HG02610 (cell line): Measurements from ENCODE around the gene VGLL4.

Experiments
- ATAC-seq: cut with Tn5 transposase; IDR thresholded peaks from one replicate; pipeline ENCODE4 v1.9.1; 2021; ENCODE audit warnings: mild to moderate bottlenecking, moderate library complexity; ENCODE audit not compliant: unreplicated experiment

Gene VGLL4

DNA sequence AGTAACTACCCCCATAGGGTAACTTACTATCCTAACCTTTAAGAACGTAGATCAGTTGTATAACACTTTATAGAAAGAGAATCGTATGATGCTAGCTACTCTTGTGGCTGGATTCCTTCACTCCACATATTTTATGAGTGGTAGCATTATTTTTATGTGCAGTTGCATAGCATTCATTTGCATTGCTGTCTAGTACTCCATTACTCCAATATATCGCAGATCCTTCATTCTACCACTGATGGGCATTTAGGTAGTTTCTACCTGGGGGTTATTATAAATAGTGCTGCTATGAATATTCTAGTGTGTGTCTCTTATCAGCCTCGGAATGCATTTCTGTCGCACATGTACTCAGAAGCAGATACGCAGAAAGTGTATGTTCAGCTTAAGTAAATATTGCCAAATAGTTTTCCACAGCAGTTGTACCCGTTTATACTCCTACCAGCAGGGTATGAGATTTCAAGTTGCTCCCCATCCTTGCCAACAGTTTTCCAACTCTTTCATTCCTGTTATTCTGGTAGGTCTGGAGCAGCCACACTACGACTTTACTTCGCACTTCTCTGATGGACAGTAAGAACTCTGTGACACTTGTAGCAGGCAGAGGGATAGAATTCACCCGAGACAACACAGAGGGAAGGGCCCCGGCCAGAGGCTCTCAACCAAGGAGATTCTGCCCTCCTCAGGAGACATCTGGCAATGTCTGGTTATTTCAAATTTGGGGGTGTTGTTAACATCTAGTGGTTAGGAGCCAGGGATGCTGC lies 9.8 kb upstream of the VGLL4 start:
- ATAC-seq, result no peak

DNA sequence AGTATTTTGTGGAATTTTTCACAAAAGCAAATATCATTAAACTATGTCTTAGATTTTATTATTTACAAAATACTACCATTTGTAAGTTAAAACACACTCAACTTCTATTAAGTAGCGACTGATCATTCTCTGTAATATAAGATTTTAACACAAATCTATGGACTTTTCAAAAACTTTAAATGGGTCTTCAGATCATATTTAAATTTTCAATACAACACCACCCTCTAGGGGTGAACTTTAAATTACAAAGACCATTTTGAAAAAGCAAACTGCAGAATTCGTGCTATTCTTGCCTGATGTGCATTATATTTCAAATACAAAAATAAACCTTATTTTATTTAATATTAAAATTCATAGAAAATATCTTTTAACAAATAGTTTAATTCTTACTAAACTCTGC lies 8.2 kb upstream of the VGLL4 start:
- ATAC-seq, result no peak

DNA sequence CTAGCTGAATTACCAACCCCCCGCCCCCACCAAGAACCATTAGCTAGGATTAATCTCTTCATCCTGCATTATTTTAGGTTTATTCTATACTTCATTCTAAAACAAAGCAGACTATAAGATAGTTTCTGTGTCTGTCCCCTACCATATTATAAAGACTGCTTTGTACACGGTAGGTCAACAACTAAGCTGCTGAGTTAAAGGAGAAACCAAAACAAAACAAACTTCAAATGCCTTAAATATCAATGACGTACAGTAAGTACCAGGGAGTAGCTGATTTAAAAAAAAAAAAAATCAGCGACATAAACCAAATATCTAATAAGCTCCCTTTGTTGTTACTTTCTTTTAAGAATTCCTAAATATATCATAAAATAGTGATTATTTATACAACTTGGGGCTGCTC lies 7.8 kb upstream of the VGLL4 start:
- ATAC-seq, result no peak

DNA sequence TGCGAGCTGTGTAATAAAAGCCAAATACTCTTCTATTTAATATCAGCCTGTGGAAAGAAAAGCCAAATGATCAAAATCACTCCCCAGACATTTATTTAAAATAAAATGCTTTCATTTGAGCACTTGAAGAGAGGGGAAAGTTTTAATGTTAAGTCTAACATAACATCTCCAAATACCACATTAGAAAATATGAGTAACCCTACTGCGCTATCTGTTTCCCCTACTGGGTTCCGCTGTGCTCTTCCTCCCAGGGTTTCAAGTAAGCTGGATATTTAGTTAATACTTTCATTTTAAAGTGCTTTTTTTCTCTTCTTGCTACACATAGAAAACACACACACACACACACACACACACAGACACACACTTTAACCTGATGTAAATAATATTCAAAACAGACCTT lies 6.7 kb upstream of the VGLL4 start:
- ATAC-seq, result no peak

DNA sequence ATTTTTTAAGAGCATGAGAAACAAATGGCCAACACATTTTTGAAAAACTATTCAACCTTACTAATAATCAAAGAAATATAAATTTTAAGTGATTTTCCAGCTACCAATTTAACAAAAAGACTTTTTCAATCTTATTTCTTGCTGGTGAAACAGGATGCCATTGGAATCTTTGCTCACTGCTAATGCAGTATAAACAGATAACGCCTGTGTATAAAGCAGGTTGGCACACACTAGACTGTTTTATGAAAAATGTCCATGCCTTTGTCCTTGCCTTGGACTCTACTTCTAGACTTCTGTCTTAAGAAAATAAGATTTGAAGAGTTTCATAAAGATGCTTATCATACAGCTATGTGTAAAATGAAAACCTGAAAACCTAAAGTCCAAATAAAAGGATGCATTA lies 5.0 kb upstream of the VGLL4 start:
- no peak for ATAC-seq

DNA sequence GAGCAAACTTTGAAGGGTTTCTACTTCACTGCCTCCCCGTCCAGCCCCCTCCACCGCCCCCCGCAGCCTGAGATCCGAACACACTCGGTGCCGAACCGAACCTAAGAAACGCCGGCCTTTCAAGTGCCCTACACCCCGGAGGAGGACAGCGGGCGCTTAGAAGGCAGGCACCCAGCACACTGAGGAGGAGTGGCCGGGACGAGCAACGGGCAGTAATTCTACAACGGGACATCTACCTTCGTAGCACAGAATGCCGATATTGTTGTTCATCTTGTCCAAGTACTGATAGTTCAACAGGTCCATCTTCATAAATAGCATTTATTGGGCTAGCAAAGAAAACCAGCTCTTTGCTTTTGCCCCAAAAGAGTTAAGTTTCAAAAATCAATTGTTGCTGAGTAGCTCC lies 513 bp downstream of the VGLL4 start:
- ATAC-seq, result no peak

DNA sequence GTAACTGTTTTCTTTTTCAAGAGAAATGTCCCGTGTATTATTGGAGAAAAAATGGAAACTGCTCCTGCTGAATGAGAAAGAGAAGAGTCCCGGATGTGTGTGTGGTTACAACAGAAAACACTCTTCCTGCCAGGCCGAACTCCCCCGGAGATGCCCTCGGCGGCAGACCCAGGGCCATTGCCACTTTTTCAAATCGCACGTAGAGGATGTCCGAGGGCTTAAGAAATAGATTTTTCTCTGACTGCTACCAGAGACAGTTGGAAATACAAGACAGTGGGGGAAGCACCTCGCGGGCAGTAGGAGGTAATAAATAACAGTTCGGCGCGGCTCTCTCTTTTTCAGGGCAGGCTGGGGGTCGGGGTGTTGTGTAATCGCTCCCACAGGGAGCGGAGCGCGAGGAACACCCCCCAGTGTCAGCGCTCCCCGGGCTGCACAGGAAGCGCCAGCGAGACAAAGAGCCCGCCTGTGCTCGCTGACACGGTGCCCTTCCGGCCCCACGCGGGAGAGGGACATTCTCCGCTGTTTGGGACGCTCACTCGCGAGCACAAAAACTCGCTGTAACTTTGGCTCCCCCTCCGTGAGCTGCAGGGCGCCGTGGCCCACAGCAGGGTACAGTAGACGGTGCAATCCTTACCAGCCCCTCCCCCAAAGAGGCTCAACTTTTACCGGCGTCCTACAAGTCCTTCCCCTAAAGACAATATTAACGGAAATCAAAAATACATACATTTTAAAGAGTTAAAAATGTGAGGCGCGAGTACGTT lies 1.1 kb downstream of the VGLL4 start:
- ATAC-seq, result peak; percentile 58

DNA sequence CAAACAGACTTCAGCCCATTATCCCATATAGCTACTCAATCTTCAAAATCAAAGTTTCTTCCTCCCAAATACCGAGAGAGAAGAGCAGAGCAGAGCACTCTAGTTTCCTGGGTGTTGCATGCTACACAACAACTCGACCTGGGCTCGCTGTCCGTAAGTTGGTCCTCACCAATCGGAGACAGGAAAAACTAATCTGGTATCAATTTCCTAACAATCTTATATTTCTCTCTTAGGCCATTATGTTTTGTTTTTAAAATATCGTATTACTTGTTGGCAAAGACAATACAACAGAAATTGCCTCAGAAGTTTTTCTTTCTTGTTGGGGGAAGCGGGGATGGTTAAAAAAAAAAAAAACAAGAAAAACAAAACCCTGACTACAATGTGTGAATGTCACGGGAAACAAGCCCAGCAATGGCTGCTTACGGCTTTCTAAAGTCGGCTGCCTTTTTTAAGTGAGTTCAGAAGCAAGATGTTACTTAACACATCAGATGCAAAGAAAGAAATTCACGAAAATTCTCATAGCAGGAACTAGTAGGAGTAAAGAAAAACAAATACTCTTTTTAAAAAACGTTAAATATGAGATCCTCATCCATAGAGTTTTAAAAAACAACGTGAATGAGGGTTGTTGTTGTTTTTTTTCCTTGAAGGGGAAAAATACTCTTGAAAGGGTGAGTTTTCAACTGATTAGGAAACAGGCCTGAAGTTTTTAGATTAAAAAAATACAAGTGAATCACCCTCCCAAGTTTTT lies 1.9 kb downstream of the VGLL4 start:
- ATAC-seq, result no peak

DNA sequence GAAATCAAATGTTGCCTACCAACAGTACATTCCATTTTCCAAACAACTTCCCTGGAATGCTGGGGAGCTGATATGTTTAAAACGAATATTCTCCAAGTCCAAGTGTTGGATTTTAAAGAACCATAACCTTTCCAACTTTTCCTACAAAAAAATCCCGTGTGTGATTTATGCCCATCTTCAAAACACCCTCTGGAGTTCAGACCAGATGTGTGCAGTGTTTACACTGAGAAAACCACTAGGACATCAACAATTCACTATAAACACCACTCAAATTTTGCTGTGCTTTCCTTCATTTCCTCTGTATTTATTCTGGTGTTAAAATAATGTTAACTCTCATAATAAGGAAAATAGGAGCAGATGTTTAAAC lies 2.4 kb downstream of the VGLL4 start:
- ATAC-seq, result no peak

DNA sequence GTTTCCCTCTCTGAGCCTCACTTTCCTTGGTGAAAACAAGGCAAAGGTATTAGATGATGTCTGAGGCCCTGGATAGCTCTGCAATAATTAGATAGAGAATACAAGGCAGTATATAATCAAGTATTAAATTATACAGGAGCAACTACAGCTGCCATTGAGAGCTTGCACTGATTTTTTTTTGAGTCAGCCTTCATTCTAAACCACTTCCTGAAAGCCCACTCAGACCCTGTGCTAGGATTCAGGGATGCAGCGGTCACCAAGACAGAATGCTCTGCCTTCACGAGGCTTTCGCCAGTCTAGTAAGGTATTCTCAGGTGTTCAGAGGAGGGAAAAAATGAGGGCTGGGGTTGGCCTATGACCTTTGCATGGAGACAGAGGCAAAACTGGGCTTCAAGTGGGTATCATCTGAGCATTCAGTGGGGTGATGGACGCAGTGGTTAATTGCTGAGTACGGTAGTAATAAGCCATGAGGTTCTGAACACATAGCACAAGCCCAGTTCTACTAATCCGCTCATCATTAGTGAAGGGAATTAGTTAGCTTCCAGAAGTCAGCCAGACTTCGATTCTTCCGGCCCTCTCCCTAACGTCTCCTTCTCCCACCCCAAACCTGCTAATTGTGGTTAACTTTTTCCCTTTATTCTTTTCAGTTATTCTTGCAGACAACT lies 3.6 kb downstream of the VGLL4 start:
- no peak for ATAC-seq

DNA sequence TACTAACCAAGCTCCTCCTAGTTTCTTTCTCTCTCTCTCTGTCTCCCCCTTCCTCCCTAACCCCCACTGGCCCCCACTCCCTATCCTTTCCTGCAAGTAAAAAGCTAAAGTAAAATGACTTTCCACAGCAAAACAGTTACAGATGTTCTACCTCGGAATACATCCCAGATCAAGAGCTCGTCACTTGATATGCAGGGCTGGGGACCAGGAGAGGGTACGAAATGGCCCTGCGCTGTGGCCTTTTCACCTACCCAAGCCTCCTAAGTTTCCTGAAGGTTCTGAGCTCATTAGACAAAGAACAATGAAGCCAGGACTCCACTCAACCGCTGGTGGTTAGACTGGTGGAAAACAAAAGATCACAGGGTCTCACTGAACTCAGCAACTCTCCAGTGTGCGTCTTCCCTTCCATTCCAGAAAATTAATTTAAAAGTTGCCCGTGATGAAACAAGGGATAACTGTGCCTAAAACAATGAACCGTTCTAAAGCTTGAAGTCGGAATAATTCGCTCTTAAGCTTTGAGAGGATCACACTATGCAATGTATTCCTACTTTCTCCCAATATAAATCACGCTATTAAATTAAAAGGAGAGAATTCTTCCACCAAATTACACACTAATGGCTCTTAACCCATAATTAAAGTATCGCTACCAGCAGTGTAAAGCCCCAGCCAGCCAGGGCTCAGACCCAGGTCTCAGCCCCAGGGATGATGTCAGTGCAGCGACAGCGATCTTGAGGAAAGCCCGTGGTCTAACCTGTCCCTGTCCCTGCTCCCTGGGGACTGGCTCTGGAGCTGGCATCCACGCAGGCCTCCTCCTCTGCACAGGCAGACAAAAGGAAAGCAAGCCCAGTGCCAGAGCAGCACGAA lies 5.0 kb downstream of the VGLL4 start:
- no peak for ATAC-seq

DNA sequence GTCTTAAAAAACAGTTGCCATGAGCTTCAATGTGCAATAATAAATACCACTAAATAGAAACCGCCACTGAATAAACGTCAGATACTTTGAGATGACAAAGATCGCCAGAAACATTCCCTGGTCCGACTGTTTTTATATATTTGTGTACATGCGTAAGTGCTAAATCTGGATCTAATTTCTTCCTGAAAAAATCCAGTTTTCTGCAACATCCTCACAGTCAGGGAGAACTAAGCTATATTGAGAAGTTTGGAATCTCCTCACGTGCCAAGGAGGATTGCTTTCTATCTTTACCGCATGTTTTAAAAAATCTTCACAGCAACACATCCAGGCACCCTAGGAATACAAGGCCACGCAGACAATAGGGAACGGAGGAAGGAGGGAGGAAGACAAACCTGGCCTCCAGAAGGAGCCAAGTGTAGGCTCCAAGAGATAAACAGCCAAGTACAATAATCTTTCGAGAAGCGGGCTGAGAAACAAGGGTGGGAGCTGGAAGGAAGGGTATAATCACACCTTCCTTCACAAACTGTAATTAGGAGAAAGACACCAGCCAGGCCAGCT lies 5.7 kb downstream of the VGLL4 start:
- ATAC-seq, result no peak

DNA sequence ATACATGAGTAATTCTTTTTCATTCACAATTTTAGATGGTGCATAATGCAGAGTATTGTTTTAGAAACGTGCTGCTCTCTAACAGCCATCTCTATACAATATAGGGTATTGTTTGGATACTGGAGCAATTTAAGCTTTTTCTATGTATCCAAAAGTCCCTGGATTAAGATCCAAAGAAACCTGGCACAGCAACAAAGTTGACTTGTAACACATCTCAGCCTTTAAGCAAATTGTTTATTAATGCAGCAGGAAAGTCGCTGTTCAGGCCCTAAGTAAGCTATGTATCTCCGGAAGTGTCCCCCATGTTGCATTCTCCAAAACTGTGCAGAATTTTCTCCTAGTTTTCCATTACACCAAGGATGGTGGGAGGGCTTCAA lies 7.3 kb downstream of the VGLL4 start:
- ATAC-seq, result no peak

DNA sequence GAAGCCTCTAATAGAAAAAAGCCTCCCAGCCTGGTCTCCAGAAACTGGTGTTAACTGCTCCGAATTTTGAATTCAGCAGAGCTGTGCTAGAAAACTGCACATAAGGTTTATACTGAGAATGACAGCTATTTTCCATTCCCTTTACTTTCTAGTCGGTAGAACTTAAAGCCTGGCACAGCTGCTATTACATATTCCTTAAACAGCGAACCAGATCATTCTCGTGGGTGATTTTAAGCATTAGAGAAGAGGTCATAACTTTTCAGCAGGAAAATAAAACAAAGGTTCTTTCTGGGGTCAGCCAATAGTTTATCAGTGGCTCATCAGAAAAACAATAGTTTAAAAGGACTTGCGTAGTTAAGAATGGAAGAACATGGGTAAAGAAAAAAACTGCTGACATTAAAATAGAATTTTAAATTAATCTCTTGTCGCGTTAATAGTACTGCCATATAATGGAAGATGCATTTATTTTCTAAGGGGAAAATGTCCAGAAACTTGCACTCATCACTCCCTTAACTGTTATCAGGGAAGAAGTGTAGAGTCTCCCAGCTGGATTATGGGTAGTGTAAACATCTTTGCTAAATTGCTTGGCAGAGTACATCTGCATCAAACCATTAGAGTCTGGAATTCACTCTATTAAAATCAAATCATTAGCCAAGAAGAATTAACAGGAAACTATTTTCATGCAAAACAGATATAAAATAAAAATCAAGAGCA lies 7.9 kb downstream of the VGLL4 start:
- ATAC-seq, result no peak

DNA sequence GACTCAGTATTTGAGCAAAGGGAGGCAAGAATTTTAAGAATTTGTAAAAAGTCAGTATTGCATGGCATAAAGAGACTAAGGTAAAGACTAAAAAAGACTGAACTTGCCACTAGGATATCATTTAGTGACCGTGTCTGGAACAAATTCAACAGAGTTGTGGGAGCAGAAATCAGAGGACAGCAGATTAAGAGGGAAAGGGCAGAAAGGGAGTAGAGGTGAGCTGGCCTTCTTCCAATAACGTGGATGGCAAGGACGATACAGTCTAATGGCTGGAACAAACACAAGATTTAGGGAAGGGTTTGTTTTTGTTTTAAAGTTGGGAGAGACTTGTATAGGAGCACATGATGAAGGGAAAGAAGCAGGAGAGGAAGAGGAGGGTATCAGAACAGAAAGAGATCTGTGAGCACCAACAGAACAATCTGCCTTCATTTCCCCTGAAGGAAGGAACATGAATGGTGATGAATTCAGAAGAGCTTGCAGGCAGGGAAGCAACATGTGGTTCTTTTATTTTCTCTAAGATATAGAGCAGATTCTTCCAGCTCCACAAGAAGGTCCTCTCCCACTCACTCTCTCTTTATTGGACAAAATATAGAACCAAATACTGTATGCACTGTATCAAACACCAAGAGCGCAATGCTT lies 8.6 kb downstream of the VGLL4 start:
- ATAC-seq, result no peak

DNA sequence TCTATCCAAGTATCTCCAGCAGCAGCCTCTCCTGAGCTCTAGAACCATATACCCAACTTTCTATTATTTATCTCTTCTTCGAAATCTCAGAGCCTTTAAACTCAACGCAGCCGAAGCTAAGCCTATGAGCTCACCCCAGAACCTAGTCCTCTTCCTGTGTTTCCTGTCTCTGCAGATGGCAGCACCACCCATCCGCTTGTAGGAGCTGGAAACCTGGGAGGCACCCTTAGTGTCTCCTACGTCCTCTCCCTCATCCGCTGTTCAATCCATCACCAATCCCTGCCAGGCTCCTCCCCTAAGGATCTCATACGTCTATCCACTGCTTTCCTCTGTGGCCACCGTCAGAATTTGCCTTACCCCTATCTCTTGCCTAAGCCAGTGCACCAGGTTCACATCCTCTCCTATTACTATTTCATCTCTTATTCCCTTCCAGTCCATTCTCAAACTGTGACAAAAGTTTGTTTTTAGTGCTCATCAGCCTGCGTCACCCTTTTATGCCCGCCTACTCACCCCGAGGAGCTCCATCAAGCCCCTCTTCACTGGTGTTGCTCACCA lies 9.6 kb downstream of the VGLL4 start:
- ATAC-seq, result no peak

DNA sequence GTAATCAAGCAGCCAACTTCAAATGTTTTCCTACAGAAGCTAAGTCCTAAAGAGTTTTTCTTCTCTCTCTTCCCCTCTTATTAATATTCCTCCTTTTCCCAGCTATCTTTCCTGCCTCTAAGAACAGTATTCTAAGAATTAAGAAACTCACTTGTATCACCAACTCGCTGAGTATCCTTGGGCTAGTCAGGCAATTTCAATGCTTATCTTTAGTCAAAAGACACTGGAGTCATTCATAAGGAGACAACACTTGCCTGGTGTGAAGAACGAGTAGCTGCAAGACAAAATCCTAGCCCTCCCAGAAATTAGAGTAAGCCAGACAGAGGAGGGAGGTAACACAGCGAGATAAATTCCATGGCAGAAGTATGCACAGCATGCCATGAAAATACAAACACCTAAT lies 10.7 kb downstream of the VGLL4 start:
- no peak for ATAC-seq

DNA sequence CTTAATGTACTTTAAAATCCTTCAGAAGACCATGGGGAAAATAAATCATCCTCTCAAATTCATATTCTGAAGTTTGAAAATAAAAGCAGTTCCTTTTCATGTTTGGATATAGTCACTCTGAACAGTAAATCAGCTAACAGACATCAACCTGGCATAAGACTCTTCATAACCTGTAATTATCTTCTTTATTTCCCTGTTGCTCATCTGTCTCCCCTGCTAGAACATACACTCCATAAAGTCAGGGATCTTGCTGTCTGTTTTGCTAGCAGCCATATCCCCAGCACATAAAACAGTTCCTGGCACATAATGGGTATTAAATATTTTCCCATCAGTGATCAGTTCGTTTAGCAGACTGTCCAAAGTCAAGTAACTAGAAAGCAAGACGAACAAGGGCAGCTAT lies 11.2 kb downstream of the VGLL4 start:
- ATAC-seq, result no peak

DNA sequence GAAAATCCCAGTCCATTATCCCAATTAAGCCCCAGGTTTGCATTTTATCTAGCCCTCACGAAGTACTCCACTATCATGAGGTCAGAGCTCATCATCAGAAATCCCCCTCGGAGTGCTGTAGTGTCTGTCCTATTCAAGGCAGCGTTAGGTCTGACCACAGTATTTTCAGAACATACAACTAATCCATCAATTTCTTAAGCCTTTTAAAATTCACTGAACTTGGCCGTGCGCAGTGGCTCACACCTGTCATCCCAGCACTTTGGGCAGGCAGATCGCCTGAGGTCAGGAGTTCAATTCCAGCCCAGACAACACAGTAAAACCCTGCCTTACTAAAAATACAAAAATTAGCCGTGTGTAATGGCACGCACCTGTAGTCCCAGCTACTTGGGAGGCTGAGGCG lies 11.9 kb downstream of the VGLL4 start:
- ATAC-seq, result no peak
